ENCODE measurements around the gene ETNK1. TPM values are rescaled to one million over a fixed set of nuclear protein-coding genes. Genes with fewer than 3 reads are reported as not detected.

Gene ETNK1
- polyA plus RNA-seq, 3 donors, result 13.7 to 17.3 (median 16.5) TPM

GRCh38 chr12:22684140-22685118 is 59.5 kb downstream of the ETNK1 start:
- Histone ChIP-seq H3K36me3 (replicated peaks in 1 of 2; ENCODE audit: control insufficient read depth in 1 of 2, insufficient read depth in 2 of 2, low read length in 2 of 2) (peaks cover 7 to 15% of the 10 kb centered on the region in 2 donors), H3K9ac (ENCODE audit: insufficient read depth, low read length, poor library complexity, severe bottlenecking) (no peak overlapping the region), H3K27me3 (ENCODE audit: control insufficient read depth in 2 of 2, insufficient read depth in 2 of 2, low read length in 2 of 2) (no peaks in the 10 kb centered on the region), H3K9me3 (replicated peaks in 1 of 2; ENCODE audit: control insufficient read depth in 1 of 2, insufficient read depth in 1 of 2, low read length in 2 of 2) (no peaks in the 10 kb centered on the region), H3K79me2 (ENCODE audit: insufficient read depth, low read length) (peaks cover 23% of the 10 kb centered on the region), H3K27ac (ENCODE audit: low read depth in 1 of 2, low read length in 2 of 2) (peak overlapping the region in 1 of 2 donors; percentile 6), H3K4me3 (replicated peaks in 1 of 3; ENCODE audit: low read depth in 2 of 3, low read length in 3 of 3) (no peak overlapping the region), H3K4me2 (replicated peaks; ENCODE audit: extremely low read depth, low read length, poor library complexity, severe bottlenecking) (no peak overlapping the region), H4K20me1 (ENCODE audit: insufficient read depth, low read length) (no peaks in the 10 kb centered on the region), H3K4me1 (ENCODE audit: control insufficient read depth in 1 of 2, insufficient read depth in 2 of 2, low read length in 2 of 2) (peaks cover 31 to 62% of the 10 kb centered on the region in 2 donors), H2AFZ (ENCODE audit: insufficient read depth, low read depth, low read length, poor library complexity, severe bottlenecking) (no peak overlapping the region)
- Mint-ChIP-seq H3K4me1 (peaks cover 51% of the 10 kb centered on the region), H3K27me3 (ENCODE audit: low read depth in 3 of 3) (peaks cover 0 to 2% (median 0%) of the 10 kb centered on the region in 3 donors), H3K36me3 (peaks cover 14 to 18% of the 10 kb centered on the region in 2 donors), H3K9me3 (no peaks in the 10 kb centered on the region), H3K4me3 (no peak overlapping the region), H3K27ac (peak overlapping the region in 6 of 7 donors; percentile 37 to 75 (median 52))
- peak; percentile 53 to 74 (median 58) for DNase-seq
- WGBS (ENCODE audit: insufficient coverage), result no CpG with 5 or more reads among the region's 5 CpGs
- TF ChIP-seq CTCF (IDR thresholded peaks at IDR 0.05), result peak; percentile 78
- intact Hi-C loops (cut with micrococcal nuclease), result no loop called here

- Mint-ChIP-seq H3K4me1 (peaks cover 54% of the 10 kb centered on the region), H3K4me3 (no peak overlapping the region), H3K27ac (peak overlapping the region in 4 of 7 donors; percentile 9 to 85 (median 54)), H3K27me3 (ENCODE audit: low read depth in 3 of 3) (peaks cover 0 to 2% (median 0%) of the 10 kb centered on the region in 3 donors), H3K36me3 (peaks cover 6 to 9% of the 10 kb centered on the region in 2 donors), H3K9me3 (no peaks in the 10 kb centered on the region)
- H3K27ac ChIP-seq (ENCODE audit: low read depth in 1 of 2, low read length in 2 of 2), result peak overlapping the region in 1 of 2 donors; percentile 83
- intact Hi-C loops (cut with micrococcal nuclease), result no loop called here
- no peak for TF ChIP-seq CTCF (IDR thresholded peaks at IDR 0.05)
- no peak overlapping the region for H2AFZ ChIP-seq (ENCODE audit: insufficient read depth, low read depth, low read length, poor library complexity, severe bottlenecking)
- no peaks in the 10 kb centered on the region for H4K20me1 ChIP-seq (ENCODE audit: insufficient read depth, low read length)
- H3K27me3 ChIP-seq (ENCODE audit: control insufficient read depth in 2 of 2, insufficient read depth in 2 of 2, low read length in 2 of 2), result no peaks in the 10 kb centered on the region
- H3K4me3 ChIP-seq (replicated peaks in 1 of 3; ENCODE audit: low read depth in 2 of 3, low read length in 3 of 3), result no peak overlapping the region
- no peak overlapping the region for H3K9ac ChIP-seq (ENCODE audit: insufficient read depth, low read length, poor library complexity, severe bottlenecking)
- H3K79me2 ChIP-seq (ENCODE audit: insufficient read depth, low read length), result peaks cover 20% of the 10 kb centered on the region
- H3K36me3 ChIP-seq (replicated peaks in 1 of 2; ENCODE audit: control insufficient read depth in 1 of 2, insufficient read depth in 2 of 2, low read length in 2 of 2), result peaks cover 0 to 2% of the 10 kb centered on the region in 2 donors
- no CpG with 5 or more reads among the region's 1 CpG for WGBS (ENCODE audit: insufficient coverage)
- no peak overlapping the region for H3K4me2 ChIP-seq (replicated peaks; ENCODE audit: extremely low read depth, low read length, poor library complexity, severe bottlenecking)
- peaks cover 37 to 80% of the 10 kb centered on the region in 2 donors for H3K4me1 ChIP-seq (ENCODE audit: control insufficient read depth in 1 of 2, insufficient read depth in 2 of 2, low read length in 2 of 2)
- no peaks in the 10 kb centered on the region for H3K9me3 ChIP-seq (replicated peaks in 1 of 2; ENCODE audit: control insufficient read depth in 1 of 2, insufficient read depth in 1 of 2, low read length in 2 of 2)
- no peak for DNase-seq
Measured at GRCh38 chr12:22686193-22686592, 61.2 kb downstream of the ETNK1 start.

Measured in CD14-positive monocyte (primary cell).